Testis (tissue), 3 donors: ENCODE measurements around the gene ABT1. TPM values are rescaled to one million over a fixed set of nuclear protein-coding genes. Genes with fewer than 3 reads are reported as not detected.
A peak's percentile ranks its signal among the peaks of the same experiment; 100 is the strongest.

Experiments
- DNase-seq: peaks from one replicate; pipeline ENCODE4 v3.0.0-alpha.2; 2019
- H3K27ac ChIP-seq, 2 donors: fragments of 200-600 bp; sonication (generic); one replicate each; pipeline ENCODE4 v1.5.1; 2019
- H3K27me3 ChIP-seq: fragments of 200-600 bp; sonication (generic); one replicate; pipeline ENCODE4 v1.5.1; 2019
- H3K36me3 ChIP-seq: fragments of 200-600 bp; sonication (generic); one replicate; pipeline ENCODE4 v1.5.1; 2017; ENCODE audit warnings: low read depth; ENCODE audit errors: missing control alignments
- H3K4me1 ChIP-seq: fragments of 200-600 bp; sonication (generic); one replicate; pipeline ENCODE4 v1.5.1; 2019
- H3K4me3 ChIP-seq, 2 donors: fragments of 200-600 bp; sonication (generic); one replicate each; pipeline ENCODE4 v1.5.1; 2017 to 2019
- H3K9me3 ChIP-seq: fragments of 200-600 bp; sonication (generic); one replicate; pipeline ENCODE4 v1.5.1; 2017
- CTCF ChIP-seq, 3 experiments: fragments of 450-650 bp in 2 of 3; fragments of 200-600 bp in 1 of 3; sonication (generic) in 1 of 3; IDR thresholded peaks; one replicate each; pipeline ENCODE4 v1.5.1; 2016 to 2019; ENCODE audit warnings: antibody characterized with exemption in 3 of 3, mild to moderate bottlenecking in 2 of 3, moderate library complexity in 1 of 3
- POLR2A ChIP-seq: fragments of 450-650 bp; IDR thresholded peaks from one replicate; pipeline ENCODE4 v1.6.1; 2017; ENCODE audit warnings: antibody characterized with exemption, mild to moderate bottlenecking, moderate library complexity
- WGBS, 2 donors: methylation state at CpG; one replicate each; pipeline ENCODE4 v1.1.5; 2018; 5-methylcytosine and 5-hydroxymethylcytosine counted together
- intact Hi-C: fragments of 100-400 bp; cut with DNase I; formaldehyde crosslinking; loops from one replicate; pipeline ENCODE4 v1.15.1; 2023; ENCODE audit warnings: low total_unique reads
- polyA plus RNA-seq: library from polyadenylated mRNA; stranded (reverse); fragments of 350-450 nt; fragmentation: Illumina TruSeq; extraction: RNeasy Lipid Tissue Mini Kit (QIAGEN cat#74804); gene quantifications from one replicate; pipeline ENCODE4 v1.2.3, GENCODE V29; 2014; ENCODE audit warnings: low read depth, low replicate concordance; ENCODE audit not compliant: insufficient read depth
- total RNA-seq, 2 donors: library from RNA; depleted of rRNA; stranded (reverse); fragments of >200 nt; gene quantifications; one replicate each; pipeline ENCODE4 v1.2.3, GENCODE V29; 2016

The ABT1 gene
- total and polyA plus RNA-seq, 3 donors from 2014 or later: 17.0 to 23.6 (median 18.9) TPM

- whole genome bisulfite sequencing, 2 donors: 3 to 4% methylated on average over 20 to 24 of the region's 24 CpGs
- H3K4me3 ChIP-seq: peak overlapping the region; percentile 63 to 70
- peak overlapping the region; percentile 45 to 90 for H3K27ac ChIP-seq
- H3K4me1 ChIP-seq: no peaks in the 10 kb centered on the region
- peak; percentile 69 for DNase-seq
- H3K27me3 ChIP-seq: no peaks in the 10 kb centered on the region
- no peaks in the 10 kb centered on the region for H3K9me3 ChIP-seq
- intact Hi-C loops: no loop called here
- no peaks in the 10 kb centered on the region for H3K36me3 ChIP-seq
- TF ChIP-seq CTCF (IDR thresholded peaks at IDR 0.05): no peak
- TF ChIP-seq POLR2A: no peak
These were observed 25.0 kb upstream of the ABT1 start for GRCh38 chr6:26571592-26572296.

GRCh38 chr6:26575494-26575939 is 21.2 kb upstream of the ABT1 start:
- no peak for TF ChIP-seq POLR2A
- TF ChIP-seq CTCF (IDR thresholded peaks at IDR 0.05): no peak
- WGBS, 2 donors: 59 to 61% methylated on average over 10 of the region's 10 CpGs
- intact Hi-C loops: no loop called here
- Histone ChIP-seq H3K4me1 (no peaks in the 10 kb centered on the region), H3K27me3 (no peaks in the 10 kb centered on the region), H3K27ac (no peak overlapping the region), H3K36me3 (no peaks in the 10 kb centered on the region), H3K9me3 (no peaks in the 10 kb centered on the region), H3K4me3 (no peak overlapping the region)
- DNase-seq: no peak

- no peaks in the 10 kb centered on the region for H3K36me3 ChIP-seq
- H3K9me3 ChIP-seq: no peaks in the 10 kb centered on the region
- H3K4me3 ChIP-seq: peak overlapping the region in 1 of 2 donors; percentile 42
- no peaks in the 10 kb centered on the region for H3K4me1 ChIP-seq
- TF ChIP-seq CTCF (IDR thresholded peaks at IDR 0.05) (no peak), POLR2A (no peak)
- no peak overlapping the region for H3K27ac ChIP-seq
- H3K27me3 ChIP-seq: no peaks in the 10 kb centered on the region
- intact Hi-C loops: no loop called here
- DNase-seq: no peak
- WGBS, 2 donors: 40 to 45% methylated on average over 7 of the region's 7 CpGs
These were observed 20.3 kb upstream of the ABT1 start for GRCh38 chr6:26576407-26576843.

GRCh38 chr6:26576929-26577719 is 19.6 kb upstream of the ABT1 start:
- Histone ChIP-seq H3K9me3 (no peaks in the 10 kb centered on the region), H3K4me1 (no peaks in the 10 kb centered on the region), H3K4me3 (peak overlapping the region; percentile 29 to 42), H3K27me3 (no peaks in the 10 kb centered on the region), H3K36me3 (no peaks in the 10 kb centered on the region), H3K27ac (no peak overlapping the region)
- no peak for TF ChIP-seq POLR2A
- TF ChIP-seq CTCF (IDR thresholded peaks at IDR 0.05): no peak
- WGBS, 2 donors: 5 to 6% methylated on average over 31 of the region's 31 CpGs
- intact Hi-C loops: no loop called here
- DNase-seq: peak; percentile 67
